ENCODE measurements around the gene CDH19.

DNA sequence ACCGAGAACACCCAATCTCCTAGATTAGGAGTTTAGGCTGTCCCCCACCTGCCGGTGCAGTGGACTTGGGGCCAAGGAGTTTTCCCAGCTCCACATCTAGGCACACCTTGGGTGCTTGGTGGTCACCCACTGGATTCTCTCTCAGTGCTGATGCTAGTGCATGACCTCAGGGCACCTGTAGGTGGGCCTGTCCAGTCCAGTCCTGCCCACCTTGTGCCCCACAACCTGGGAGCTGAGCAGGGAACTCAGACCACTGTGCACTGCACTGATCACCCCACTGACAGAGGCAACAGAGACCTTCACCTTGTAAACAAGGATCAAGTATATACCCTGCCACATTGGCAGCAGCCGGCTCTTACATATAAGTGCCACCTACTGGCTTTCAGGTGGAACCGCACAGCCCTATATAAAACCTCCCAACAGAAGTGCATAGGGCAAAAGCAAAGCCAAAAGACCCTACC lies 12.7 kb upstream of the CDH19 start:
- no peak for TF ChIP-seq CTCF (IDR thresholded peaks at IDR 0.05)
- no peak for TF ChIP-seq POLR2A (IDR thresholded peaks at IDR 0.05)
- no peak for TF ChIP-seq EP300 (IDR thresholded peaks at IDR 0.05)
